ENCODE measurements around the gene UGT2B28.
"Not testable (repeated sequence)": the region's sequence is repeated elsewhere in the genome, so short reads cannot be mapped to it uniquely, and the experiment has no call there.

Gene UGT2B28

DNA sequence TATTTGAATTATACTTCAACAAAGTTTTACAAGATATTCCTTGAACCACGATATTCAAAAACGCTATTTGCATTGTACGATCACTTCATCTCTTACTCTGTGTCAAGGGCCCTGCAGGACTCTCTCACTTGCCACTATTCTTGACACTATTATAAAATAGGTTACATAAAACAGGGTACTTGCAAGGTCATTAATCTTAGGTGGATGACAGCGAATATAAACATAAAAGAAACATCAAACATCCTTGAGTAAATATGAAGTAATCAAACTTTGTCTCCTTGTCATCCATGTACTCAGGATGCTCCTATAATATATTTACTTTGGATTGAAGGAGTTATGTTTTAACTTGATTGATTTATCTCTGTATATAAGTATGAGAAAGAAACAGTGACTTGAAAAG lies at the start of gene UGT2B28:
TSS of gene UGT2B28 (plus strand) at position 395 of the 400 bp plus-strand sequence. CDS start 26 bp downstream, outside the sequence.
- in situ Hi-C loops (cut with MboI; ENCODE audit: low pct_unique_long_range_greater_than_20kb, low sequenced_read_pairs, unreplicated experiment); DNase-seq (ENCODE audit: low spot score): not testable (repeated sequence)

- no peak for DNase-seq (ENCODE audit: low spot score)
- in situ Hi-C loops (cut with MboI; ENCODE audit: low pct_unique_long_range_greater_than_20kb, low sequenced_read_pairs, unreplicated experiment), result no loop called here
- TF ChIP-seq CTCF (IDR thresholded peaks at IDR 0.05; ENCODE audit: extremely low read depth, insufficient read depth, missing control alignments), result no peak
Measured at GRCh38 chr4:69239092-69239491, 41.2 kb upstream of the UGT2B28 start.

DNA sequence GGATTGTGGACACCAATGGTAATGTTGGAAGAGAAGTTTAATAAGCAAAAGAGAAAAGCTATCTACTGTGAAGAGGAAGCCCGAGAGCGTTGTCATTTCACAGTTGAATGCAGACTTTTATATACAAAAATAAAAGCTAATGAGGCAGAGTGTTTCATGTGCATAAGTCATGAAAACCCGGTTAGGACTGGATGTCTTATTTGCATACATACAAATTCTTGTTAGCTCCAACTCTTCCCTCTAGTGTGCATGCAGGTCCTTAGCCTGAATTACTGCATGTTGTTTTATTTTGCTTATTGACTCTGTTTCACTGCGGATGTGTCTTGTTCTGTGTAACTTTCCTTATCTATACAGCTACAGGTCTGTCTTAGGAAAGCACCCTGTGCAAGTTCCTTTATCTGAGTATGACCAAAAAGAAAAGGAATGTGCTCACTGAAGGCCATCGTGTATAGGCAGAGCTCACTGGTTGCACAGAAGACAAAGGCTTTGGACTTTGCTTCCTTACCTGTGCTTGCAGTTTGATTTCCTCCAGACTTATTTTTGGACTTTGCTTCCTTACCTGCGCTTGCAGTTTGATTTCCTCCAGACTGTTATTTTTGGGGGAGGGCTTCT lies 40.6 kb upstream of the UGT2B28 start:
- in situ Hi-C loops (cut with MboI; ENCODE audit: low pct_unique_long_range_greater_than_20kb, low sequenced_read_pairs, unreplicated experiment), result no loop called here
- no peak for DNase-seq (ENCODE audit: low spot score)
- no peak for TF ChIP-seq CTCF (IDR thresholded peaks at IDR 0.05; ENCODE audit: extremely low read depth, insufficient read depth, missing control alignments)

GRCh38 chr4:69240787-69241186 lies 39.5 kb upstream of the UGT2B28 start:
- in situ Hi-C loops (cut with MboI; ENCODE audit: low pct_unique_long_range_greater_than_20kb, low sequenced_read_pairs, unreplicated experiment); DNase-seq (ENCODE audit: low spot score): not testable (repeated sequence)

- DNase-seq (ENCODE audit: low spot score); in situ Hi-C loops (cut with MboI; ENCODE audit: low pct_unique_long_range_greater_than_20kb, low sequenced_read_pairs, unreplicated experiment): not testable (repeated sequence)
Measured at GRCh38 chr4:69241746-69242145, 38.5 kb upstream of the UGT2B28 start.

- in situ Hi-C loops (cut with MboI; ENCODE audit: low pct_unique_long_range_greater_than_20kb, low sequenced_read_pairs, unreplicated experiment); DNase-seq (ENCODE audit: low spot score): not testable (repeated sequence)
Measured at GRCh38 chr4:69242562-69243240, 37.6 kb upstream of the UGT2B28 start.

GRCh38 chr4:69250884-69251283 lies 29.4 kb upstream of the UGT2B28 start:
- in situ Hi-C loops (cut with MboI; ENCODE audit: low pct_unique_long_range_greater_than_20kb, low sequenced_read_pairs, unreplicated experiment); DNase-seq (ENCODE audit: low spot score): not testable (repeated sequence)

- DNase-seq (ENCODE audit: low spot score); in situ Hi-C loops (cut with MboI; ENCODE audit: low pct_unique_long_range_greater_than_20kb, low sequenced_read_pairs, unreplicated experiment): not testable (repeated sequence)
Measured at GRCh38 chr4:69253147-69253772, 27.0 kb upstream of the UGT2B28 start.

GRCh38 chr4:69268612-69269011 lies 11.7 kb upstream of the UGT2B28 start:
- in situ Hi-C loops (cut with MboI; ENCODE audit: low pct_unique_long_range_greater_than_20kb, low sequenced_read_pairs, unreplicated experiment); DNase-seq (ENCODE audit: low spot score): not testable (repeated sequence)

- in situ Hi-C loops (cut with MboI; ENCODE audit: low pct_unique_long_range_greater_than_20kb, low sequenced_read_pairs, unreplicated experiment), result not testable (repeated sequence)
Measured at GRCh38 chr4:69296356-69296755, 16.1 kb downstream of the UGT2B28 start.

GRCh38 chr4:69308426-69309033 lies 28.3 kb downstream of the UGT2B28 start:
- DNase-seq (ENCODE audit: low spot score); in situ Hi-C loops (cut with MboI; ENCODE audit: low pct_unique_long_range_greater_than_20kb, low sequenced_read_pairs, unreplicated experiment): not testable (repeated sequence)

More at GRCh38 chr4:69296356-69296755, 16.1 kb downstream of the UGT2B28 start:
- DNase-seq (ENCODE audit: low spot score), result not testable (repeated sequence)

GRCh38 chr4:69309549-69310076 lies 29.3 kb downstream of the UGT2B28 start:
- DNase-seq (ENCODE audit: low spot score); in situ Hi-C loops (cut with MboI; ENCODE audit: low pct_unique_long_range_greater_than_20kb, low sequenced_read_pairs, unreplicated experiment): not testable (repeated sequence)

DNA sequence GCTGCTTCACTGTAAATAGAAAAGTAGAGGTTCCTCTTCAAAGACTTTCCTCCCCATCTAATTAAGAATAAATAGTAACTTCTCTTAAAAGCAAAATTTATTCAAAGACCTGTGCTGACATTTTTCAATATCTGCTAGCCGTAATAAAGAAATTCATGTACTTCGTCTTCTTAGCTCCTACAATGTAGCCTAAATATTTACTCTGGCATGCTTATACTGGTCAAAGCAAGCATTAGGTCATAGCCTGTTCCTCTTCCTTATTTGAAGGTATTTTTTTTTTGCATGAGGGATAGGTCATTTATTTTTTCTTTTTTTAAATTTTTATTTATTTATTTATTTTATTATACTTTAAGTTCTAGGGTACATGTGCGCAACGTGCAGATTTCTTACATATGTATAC lies 30.0 kb downstream of the UGT2B28 start:
- DNase-seq (ENCODE audit: low spot score); in situ Hi-C loops (cut with MboI; ENCODE audit: low pct_unique_long_range_greater_than_20kb, low sequenced_read_pairs, unreplicated experiment): not testable (repeated sequence)

All from GM13977 (cell line).